ENCODE results near the gene RCSD1. TPM values are rescaled to one million over a fixed set of nuclear protein-coding genes. Genes with fewer than 3 reads are reported as not detected.
"Not testable (repeated sequence)": the region's sequence is repeated elsewhere in the genome, so short reads cannot be mapped to it uniquely, and the experiment has no call there.

RCSD1 gene
- total RNA-seq, 4 donors from 2014 or later = 0.34 to 3.5 (median 2.0) TPM

DNA sequence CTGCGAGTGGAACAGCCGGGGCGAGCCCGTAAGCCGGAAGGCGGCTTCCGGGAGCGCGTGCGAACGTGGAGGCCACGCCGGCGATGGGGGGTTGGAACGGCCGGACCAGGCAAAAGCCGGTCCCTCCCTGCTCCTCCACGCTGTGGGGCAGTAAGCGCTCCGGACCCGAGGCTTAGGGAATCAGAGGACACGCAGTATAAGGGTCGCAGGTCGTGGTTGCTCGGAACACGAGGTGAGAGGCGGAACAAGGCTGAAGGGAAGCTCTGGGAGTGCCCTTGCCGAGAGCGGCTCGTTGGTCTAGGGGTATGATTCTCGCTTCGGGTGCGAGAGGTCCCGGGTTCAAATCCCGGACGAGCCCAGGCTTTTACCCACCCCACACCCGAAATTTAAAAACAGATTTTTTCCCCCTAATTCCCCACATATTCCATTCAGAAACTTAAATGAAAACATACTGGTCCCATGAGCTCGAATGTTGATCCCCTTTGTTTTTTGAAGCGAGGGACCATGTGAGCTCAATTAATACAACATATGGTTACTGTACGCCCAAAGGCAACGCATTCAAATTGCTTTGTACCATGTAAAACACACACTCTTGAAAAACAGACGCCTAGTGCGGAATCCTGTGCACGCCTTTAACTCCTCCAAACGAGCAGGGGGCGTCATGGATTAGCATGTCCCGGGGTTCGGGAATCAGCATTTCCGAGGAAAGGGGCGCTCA lies 84.6 kb downstream of the RCSD1 start:
- TF ChIP-seq POLR2AphosphoS5 (IDR thresholded peaks at IDR 0.05) = peak; percentile 57 to 90 (median 70)
- TF ChIP-seq POLR2A (IDR thresholded peaks at IDR 0.05) = no peak
- Histone ChIP-seq H3K27me3 (no peaks in the 10 kb centered on the region), H3K27ac (peak overlapping the region; percentile 86), H3K36me3 (no peaks in the 10 kb centered on the region), H3K4me3 (peak overlapping the region; percentile 60), H3K9me3 (no peaks in the 10 kb centered on the region), H3K4me1 (peaks cover 2% of the 10 kb centered on the region)
- under 1% methylated on average over 44 of the region's 50 CpGs for WGBS
- DNase-seq (ENCODE audit: low spot score in 2 of 2) = peak; percentile 90 to 97

DNA sequence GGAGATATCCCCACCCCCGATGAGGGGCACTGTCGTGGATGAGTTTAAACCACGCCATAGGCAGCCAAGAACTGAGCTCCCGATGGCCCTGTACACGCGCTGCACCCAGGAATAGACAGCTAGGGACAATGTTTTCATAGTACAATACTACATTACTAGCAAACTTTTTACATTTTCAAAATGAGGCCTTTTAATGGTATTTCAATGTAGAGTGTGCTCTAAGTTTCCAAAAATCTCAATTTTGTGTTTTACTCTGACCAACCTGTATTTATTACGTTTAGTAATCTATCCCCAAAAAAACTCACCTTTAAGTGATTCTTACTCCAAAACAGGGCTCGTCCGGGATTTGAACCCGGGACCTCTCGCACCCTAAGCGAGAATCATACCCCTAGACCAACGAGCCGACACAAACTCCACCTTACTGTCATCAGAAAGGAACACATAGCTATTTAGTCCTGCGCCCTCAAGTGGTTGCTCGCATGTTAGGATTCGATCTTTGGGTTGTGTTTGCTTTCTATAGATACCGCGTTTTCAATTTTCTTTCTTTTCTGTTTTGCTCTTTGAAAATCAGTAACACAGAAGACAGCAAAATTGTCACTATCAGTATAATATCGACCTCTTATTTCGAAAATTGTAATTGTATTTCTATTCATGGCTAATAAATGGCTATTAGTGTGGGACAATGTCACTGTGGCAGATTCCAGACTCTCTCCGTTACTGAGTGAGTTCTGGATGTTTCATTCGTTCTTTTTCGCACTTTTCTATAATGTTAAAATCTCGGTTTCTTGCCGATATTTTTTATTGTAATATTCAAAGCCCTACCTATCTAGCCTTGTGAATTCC lies 85.3 kb downstream of the RCSD1 start:
- peak overlapping the region; percentile 86 for H3K27ac ChIP-seq
- under 1% methylated on average over 26 of the region's 26 CpGs for WGBS
- DNase-seq (ENCODE audit: low spot score in 2 of 2) = peak; percentile 88 to 91
- TF ChIP-seq EP300 (IDR thresholded peaks at IDR 0.05) = no peak
- peak in 2 of 3 donors; percentile 78 to 84 for TF ChIP-seq POLR2AphosphoS5 (IDR thresholded peaks at IDR 0.05)
- TF ChIP-seq POLR2A (IDR thresholded peaks at IDR 0.05) = no peak
- TF ChIP-seq, protein P1, sequence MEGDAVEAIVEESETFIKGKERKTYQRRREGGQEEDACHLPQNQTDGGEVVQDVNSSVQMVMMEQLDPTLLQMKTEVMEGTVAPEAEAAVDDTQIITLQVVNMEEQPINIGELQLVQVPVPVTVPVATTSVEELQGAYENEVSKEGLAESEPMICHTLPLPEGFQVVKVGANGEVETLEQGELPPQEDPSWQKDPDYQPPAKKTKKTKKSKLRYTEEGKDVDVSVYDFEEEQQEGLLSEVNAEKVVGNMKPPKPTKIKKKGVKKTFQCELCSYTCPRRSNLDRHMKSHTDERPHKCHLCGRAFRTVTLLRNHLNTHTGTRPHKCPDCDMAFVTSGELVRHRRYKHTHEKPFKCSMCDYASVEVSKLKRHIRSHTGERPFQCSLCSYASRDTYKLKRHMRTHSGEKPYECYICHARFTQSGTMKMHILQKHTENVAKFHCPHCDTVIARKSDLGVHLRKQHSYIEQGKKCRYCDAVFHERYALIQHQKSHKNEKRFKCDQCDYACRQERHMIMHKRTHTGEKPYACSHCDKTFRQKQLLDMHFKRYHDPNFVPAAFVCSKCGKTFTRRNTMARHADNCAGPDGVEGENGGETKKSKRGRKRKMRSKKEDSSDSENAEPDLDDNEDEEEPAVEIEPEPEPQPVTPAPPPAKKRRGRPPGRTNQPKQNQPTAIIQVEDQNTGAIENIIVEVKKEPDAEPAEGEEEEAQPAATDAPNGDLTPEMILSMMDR (IDR thresholded peaks at IDR 0.05) = peak; percentile 72 to 91
- no peaks in the 10 kb centered on the region for H3K9me3 ChIP-seq
- no peaks in the 10 kb centered on the region for H3K36me3 ChIP-seq
- H3K4me1 ChIP-seq = peaks cover 2% of the 10 kb centered on the region
- peak overlapping the region; percentile 60 for H3K4me3 ChIP-seq
- H3K27me3 ChIP-seq = no peaks in the 10 kb centered on the region

DNA sequence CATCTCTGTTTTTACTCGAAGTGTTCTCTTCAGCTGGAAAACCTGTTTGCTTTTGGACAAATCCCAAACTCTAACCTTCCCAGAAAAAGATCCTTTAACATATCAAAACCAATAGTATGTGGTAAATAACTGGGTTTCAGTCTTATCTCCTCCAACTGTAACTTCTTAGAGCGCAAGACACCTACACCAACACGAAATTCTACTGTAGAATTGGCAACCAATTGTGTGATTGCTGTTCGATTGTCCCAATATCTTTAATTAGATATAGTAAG lies 85.9 kb downstream of the RCSD1 start:
- peaks cover 5% of the 10 kb centered on the region for H3K4me1 ChIP-seq
- H3K36me3 ChIP-seq = no peaks in the 10 kb centered on the region
- no peak overlapping the region for H3K27ac ChIP-seq
- DNase-seq (ENCODE audit: low spot score in 2 of 2) = no peak
- TF ChIP-seq EP300 (IDR thresholded peaks at IDR 0.05) (no peak), POLR2A (IDR thresholded peaks at IDR 0.05) (no peak), POLR2AphosphoS5 (IDR thresholded peaks at IDR 0.05) (no peak)
- TF ChIP-seq, protein P1 (IDR thresholded peaks at IDR 0.05) = no peak
- 2% methylated on average over 4 of the region's 4 CpGs for WGBS
- H3K27me3 ChIP-seq = no peaks in the 10 kb centered on the region
- H3K9me3 ChIP-seq = no peaks in the 10 kb centered on the region
- peak overlapping the region; percentile 60 for H3K4me3 ChIP-seq

DNA sequence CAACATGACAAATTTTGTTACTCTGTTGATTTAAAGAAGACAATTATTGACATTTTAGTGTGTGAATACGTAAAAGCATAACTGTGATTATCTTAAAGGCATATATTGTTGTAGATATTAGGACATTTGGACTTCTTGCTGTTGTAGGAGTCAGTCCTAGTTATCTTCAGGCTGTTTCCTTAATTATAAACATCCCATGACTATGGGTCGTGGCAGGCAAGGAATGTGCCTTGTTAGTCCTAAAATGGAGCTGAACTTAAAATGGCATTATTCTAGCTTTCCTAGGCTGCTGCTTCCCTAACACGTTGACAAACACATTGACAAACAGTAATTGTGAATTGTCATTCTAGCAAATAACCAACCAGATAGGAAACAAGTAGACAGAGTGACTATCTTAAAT lies 87.3 kb downstream of the RCSD1 start:
- TF ChIP-seq POLR2AphosphoS5 (IDR thresholded peaks at IDR 0.05) = no peak
- TF ChIP-seq POLR2A (IDR thresholded peaks at IDR 0.05) = no peak
- TF ChIP-seq EP300 (IDR thresholded peaks at IDR 0.05) = no peak
- TF ChIP-seq, protein P1 (IDR thresholded peaks at IDR 0.05) = no peak
- Histone ChIP-seq H3K27ac (no peak overlapping the region), H3K4me1 (peaks cover 8% of the 10 kb centered on the region), H3K27me3 (no peaks in the 10 kb centered on the region), H3K36me3 (no peaks in the 10 kb centered on the region), H3K9me3 (no peaks in the 10 kb centered on the region), H3K4me3 (no peak overlapping the region)
- DNase-seq (ENCODE audit: low spot score in 2 of 2) = no peak
- 78% methylated on average over 3 of the region's 3 CpGs for WGBS

DNA sequence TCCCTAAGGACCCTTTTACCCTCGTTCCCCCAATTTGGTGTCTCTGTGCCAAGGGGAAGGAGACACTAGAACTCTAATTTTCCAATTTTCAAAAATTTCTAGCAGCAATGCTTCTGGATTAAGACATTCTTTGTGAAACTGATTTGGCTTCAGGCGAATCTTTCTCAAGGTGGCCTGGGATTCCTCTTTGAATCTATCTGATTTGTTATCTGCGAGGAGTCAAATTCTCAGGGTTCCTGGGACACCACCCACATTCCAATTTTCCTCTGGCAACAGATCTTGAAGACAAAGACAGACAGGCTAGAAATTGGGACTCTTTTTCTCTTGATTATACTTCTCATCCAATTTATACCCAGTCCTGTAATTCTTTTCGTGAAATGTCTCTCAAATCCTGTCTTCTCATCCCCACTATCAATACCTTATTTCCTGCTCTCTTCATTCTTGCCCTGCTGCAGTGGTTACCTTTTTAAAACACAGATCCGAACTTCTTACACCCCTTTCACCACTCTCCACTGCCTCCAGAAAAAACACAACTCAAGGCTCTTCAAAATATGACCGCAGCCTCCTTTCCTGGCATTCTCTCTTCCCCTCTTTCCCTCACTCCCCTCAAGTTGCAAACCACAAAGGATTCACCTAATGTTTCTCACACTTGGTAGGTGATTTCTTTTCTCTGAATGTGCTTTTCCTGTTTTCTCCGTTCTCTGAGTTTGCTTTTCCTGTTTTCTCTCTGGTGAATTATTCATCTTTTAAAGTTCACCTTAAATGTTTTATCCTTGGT lies 89.1 kb downstream of the RCSD1 start:
- H3K27me3 ChIP-seq = no peaks in the 10 kb centered on the region
- DNase-seq (ENCODE audit: low spot score in 2 of 2) = no peak
- no peaks in the 10 kb centered on the region for H3K9me3 ChIP-seq
- no peak overlapping the region for H3K4me3 ChIP-seq
- TF ChIP-seq POLR2A (IDR thresholded peaks at IDR 0.05) = no peak
- no peak for TF ChIP-seq EP300 (IDR thresholded peaks at IDR 0.05)
- TF ChIP-seq, protein P1 (IDR thresholded peaks at IDR 0.05) = no peak
- TF ChIP-seq POLR2AphosphoS5 (IDR thresholded peaks at IDR 0.05) = no peak
- 61% methylated on average over 7 of the region's 7 CpGs for WGBS
- H3K36me3 ChIP-seq = no peaks in the 10 kb centered on the region
- no peak overlapping the region for H3K27ac ChIP-seq
- H3K4me1 ChIP-seq = peaks cover 23% of the 10 kb centered on the region

DNA sequence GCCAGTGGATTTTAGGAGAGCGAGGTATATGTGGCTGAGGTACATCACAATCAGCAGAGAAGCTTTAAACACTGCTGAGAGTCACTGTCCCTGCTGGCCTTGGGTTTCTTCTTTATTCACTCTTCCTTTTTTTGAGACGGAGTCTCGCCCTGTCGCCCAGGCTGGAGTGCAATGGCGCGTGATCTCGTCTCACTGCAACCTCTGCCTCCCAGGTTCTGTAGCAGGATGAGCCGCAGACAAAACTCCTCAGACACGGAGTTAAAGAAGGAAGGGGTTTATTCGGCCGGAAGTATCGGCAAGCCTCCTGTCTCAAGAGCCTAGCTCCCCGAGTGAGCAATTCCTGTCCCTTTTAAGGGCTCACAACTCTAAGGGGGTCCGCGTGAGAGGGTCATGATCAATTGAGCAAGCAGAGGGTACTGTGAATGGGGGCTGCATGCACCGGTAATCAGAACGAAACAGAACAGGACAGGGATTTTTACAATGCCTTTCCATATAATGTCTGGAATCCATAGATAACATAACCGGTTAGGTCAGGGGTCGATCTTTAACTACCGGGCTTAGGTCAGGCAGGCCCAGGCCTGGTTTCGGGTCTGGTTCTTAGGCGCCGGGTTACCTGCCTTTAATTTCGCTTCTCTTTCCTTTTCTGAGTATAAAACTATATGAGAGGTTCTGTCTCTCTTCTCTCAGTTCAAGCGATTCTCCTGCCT lies 89.8 kb downstream of the RCSD1 start:
- H3K27ac ChIP-seq; DNase-seq (ENCODE audit: low spot score in 2 of 2); H3K9me3 ChIP-seq; H3K27me3 ChIP-seq; H3K36me3 ChIP-seq; H3K4me3 ChIP-seq: not testable (repeated sequence)
- H3K4me1 ChIP-seq = peaks cover 29% of the 10 kb centered on the region
- WGBS = 87% methylated on average over 25 of the region's 25 CpGs
